RWPE1 (cell line): ENCODE results near the gene APBA2.

Experiments
- CTCF ChIA-PET: fragments of 350-600 bp; sonication (Branson Sonifier 250); formaldehyde crosslinking; extraction: SDS; loops from one replicate; lab custom pipeline; 2021; lab: Yijun Ruan, JAX
- POLR2A ChIA-PET: fragments of 400-600 bp; formaldehyde crosslinking; extraction: SDS; loops from one replicate; lab custom pipeline; 2020; ENCODE audit warnings: antibody characterized with exemption; ENCODE audit not compliant: low non-redundant PET; lab: Yijun Ruan, JAX
- DNase-seq: peaks from one replicate; pipeline ENCODE4 v3.0.0; 2012; ENCODE audit warnings: low spot score
- H3K27ac ChIP-seq: fragments of 450-650 bp; 2 replicates; pipeline ENCODE4 v1.5.1; 2017
- CTCF ChIP-seq: fragments of 450-650 bp; conservative IDR thresholded peaks from 2 replicates; pipeline ENCODE4 v1.5.1; 2017; ENCODE audit warnings: low read depth, mild to moderate bottlenecking

APBA2 gene

GRCh38 chr15:29051422-29051821, 165.6 kb downstream of the APBA2 start:
- no peak for TF ChIP-seq CTCF
- POLR2A ChIA-PET, result no interaction called here
- CTCF ChIA-PET, result interaction anchor here (0.7 kb wide), 1 partner anchor 30 kb away, joined by 5 read pairs; no protein-coding TSS in a partner anchor
- DNase-seq, result no peak
- no peak overlapping the region for H3K27ac ChIP-seq

DNA sequence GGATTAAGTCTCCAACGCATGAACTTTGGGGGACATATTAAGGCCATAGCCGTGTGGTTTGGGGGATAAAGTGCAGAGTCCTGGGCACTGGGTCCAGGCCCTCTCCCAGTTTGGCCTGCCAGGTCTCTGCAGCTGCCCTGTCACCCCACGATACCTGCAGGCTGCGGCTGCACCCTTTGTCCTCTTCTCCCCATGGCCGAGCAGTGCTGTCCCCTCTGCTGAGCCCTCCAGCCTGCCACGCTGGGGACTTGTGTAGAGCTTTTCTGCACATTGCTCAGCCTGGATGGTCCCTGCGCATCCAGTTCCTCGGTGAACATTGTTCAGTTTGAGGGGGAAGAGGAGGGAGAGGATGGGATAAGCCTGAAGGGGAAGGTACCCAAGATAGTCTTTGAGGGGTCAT, 167.2 kb downstream of the APBA2 start:
- no peak for TF ChIP-seq CTCF
- POLR2A ChIA-PET, result no interaction called here
- CTCF ChIA-PET, result no interaction called here
- no peak for DNase-seq
- no peak overlapping the region for H3K27ac ChIP-seq

DNA sequence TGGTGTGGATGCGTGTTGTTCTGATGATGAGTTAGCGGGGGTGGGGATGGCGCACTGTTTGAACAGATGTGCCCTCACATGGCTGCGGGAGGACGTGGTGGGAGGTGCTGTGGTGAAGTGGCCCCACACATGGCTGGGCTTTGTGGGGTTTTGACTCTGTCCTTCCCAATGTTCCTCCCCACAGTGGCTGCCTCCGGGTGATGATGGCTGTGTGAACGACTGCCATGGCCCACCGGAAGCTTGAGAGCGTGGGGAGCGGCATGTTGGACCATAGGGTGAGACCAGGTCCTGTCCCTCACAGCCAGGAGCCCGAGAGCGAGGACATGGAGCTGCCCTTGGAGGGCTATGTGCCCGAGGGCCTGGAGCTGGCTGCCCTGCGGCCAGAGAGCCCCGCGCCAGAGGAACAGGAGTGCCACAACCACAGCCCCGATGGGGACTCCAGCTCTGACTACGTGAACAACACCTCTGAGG, 167.9 kb downstream of the APBA2 start:
- no peak overlapping the region for H3K27ac ChIP-seq
- no peak for TF ChIP-seq CTCF
- no peak for DNase-seq
- POLR2A ChIA-PET, result no interaction called here
- CTCF ChIA-PET, result no interaction called here

DNA sequence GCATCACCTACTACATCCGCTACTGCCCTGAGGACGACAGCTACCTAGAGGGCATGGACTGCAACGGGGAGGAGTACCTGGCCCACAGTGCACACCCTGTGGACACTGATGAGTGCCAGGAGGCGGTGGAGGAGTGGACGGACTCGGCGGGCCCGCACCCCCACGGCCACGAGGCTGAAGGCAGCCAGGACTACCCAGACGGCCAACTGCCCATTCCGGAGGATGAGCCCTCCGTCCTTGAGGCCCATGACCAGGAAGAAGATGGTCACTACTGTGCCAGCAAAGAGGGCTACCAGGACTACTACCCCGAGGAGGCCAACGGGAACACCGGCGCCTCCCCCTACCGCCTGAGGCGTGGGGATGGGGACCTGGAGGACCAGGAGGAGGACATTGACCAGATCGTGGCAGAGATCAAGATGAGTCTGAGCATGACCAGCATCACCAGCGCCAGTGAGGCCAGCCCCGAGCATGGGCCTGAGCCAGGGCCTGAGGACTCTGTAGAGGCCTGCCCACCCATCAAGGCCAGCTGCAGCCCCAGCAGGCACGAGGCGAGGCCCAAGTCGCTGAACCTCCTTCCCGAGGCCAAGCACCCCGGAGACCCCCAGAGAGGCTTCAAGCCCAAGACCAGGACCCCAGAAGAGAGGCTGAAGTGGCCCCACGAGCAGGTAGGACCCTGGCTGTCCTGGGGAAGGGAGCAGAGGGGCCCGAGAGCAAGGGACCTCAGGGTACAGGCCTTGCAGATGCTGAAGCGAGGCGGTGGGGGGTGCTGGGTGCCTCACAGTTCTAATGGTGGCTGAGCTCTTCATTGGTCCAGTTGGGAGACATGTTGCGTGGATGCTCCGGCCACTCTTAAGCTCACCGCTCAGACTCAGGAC, 168.6 kb downstream of the APBA2 start:
- ChIA-PET CTCF (no interaction called here), POLR2A (no interaction called here)
- H3K27ac ChIP-seq, result no peak overlapping the region
- TF ChIP-seq CTCF, result no peak
- no peak for DNase-seq

GRCh38 chr15:29055876-29056275, 170.1 kb downstream of the APBA2 start:
- TF ChIP-seq CTCF, result no peak
- H3K27ac ChIP-seq, result no peak overlapping the region
- ChIA-PET CTCF (no interaction called here), POLR2A (no interaction called here)
- DNase-seq, result no peak

GRCh38 chr15:29056839-29057450, 171.2 kb downstream of the APBA2 start:
- DNase-seq, result no peak
- H3K27ac ChIP-seq, result no peak overlapping the region
- ChIA-PET CTCF (interaction anchor here (0.5 kb wide), 1 partner anchor 46 kb away, joined by 3 read pairs; no protein-coding TSS in a partner anchor), POLR2A (no interaction called here)
- TF ChIP-seq CTCF, result no peak
